Hepatocyte (in vitro differentiated cells): Measurements from ENCODE around the gene NLGN4X.

Experiments
- CTCF ChIP-seq: fragments of 200-600 bp; sonication (generic); IDR thresholded peaks from 2 replicates; pipeline ENCODE4 v1.5.1; 2016; ENCODE audit warnings: antibody characterized with exemption, mild to moderate bottlenecking; ENCODE audit not compliant: poor library complexity
- EZH2 ChIP-seq: fragments of 200-600 bp; sonication (generic); IDR thresholded peaks from 2 replicates; pipeline ENCODE4 v1.6.1; 2016; ENCODE audit warnings: antibody characterized with exemption, mild to moderate bottlenecking, borderline replicate concordance
- EZH2phosphoT487 ChIP-seq: fragments of 200-600 bp; sonication (generic); IDR thresholded peaks from one replicate; pipeline ENCODE4 v1.6.1; 2018; ENCODE audit warnings: antibody characterized with exemption, mild to moderate bottlenecking, low read depth, moderate library complexity; ENCODE audit not compliant: unreplicated experiment, severe bottlenecking

GRCh38 chrX:5971300-5971699 lies 257.4 kb downstream of the NLGN4X start:
- TF ChIP-seq CTCF = no peak
- no peak for TF ChIP-seq EZH2phosphoT487
- no peak for TF ChIP-seq EZH2
